ENCODE data around the gene PRPF8.

- TF ChIP-seq POLR2A (IDR thresholded peaks at IDR 0.05): no peak
- TF ChIP-seq CTCF (IDR thresholded peaks at IDR 0.05): peak in 2 of 4 experiments; percentile 51 to 77
- TF ChIP-seq POLR2AphosphoS5 (IDR thresholded peaks at IDR 0.05): peak in 3 of 4 donors; percentile 12 to 55 (median 44)
- no peak for TF ChIP-seq EP300 (IDR thresholded peaks at IDR 0.05)
Observed at GRCh38 chr17:1648173-1648962, 36.3 kb downstream of the PRPF8 start.
